ENCODE measurements around the gene RMDN2. TPM values are rescaled to one million over a fixed set of nuclear protein-coding genes. Genes with fewer than 3 reads are reported as not detected.

The RMDN2 gene
- 10 to 100 TPM in 1 of 4 donors, 1 to 10 TPM in 3; 3.7 to 10.5 (median 4.2) TPM for total RNA-seq

- intact Hi-C loops (cut with DNase I; ENCODE audit: low total_unique reads) = no loop called here
- WGBS, 2 donors = 1 to 2% methylated on average over 28 to 50 of the region's 79 CpGs
These were observed at the start of gene RMDN2 for GRCh38 chr2:37925063-37925897. Gene RMDN2, plus strand, starts transcription at chr2:37925287. Its CDS starts 3,991 bp downstream, at chr2:37929278.

DNA sequence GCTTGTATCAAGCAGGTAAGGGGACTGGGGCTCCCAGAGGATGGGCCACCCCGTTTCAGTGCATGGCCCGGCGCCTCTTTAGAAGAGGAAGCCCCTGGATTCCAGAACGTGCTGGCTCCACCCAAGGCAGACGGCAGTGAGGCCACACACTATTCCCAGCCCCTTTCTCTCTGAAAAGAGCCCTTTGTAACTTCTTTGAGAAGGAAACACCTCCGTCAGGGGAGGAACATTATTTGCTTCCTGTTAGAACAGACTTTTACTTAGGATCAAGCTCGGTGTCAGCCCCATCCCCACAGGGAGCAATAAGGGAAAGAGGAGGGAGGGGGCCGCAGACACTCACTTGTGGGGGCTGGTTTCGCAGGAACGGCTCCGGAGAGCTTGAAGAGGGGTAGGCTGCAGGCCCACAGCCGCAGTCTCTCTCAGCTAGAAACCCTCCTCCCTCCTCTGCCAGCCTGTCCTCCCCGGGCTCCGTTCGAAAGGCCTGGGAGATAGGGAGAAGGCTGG, 49.6 kb upstream of the RMDN2 start:
- no peak for DNase-seq (ENCODE audit: low spot score in 2 of 2)
- intact Hi-C loops (cut with DNase I; ENCODE audit: low total_unique reads) = no loop called here
- WGBS, 2 donors = 69 to 73% methylated on average over 15 of the region's 15 CpGs
- no peak overlapping the region for H3K4me3 ChIP-seq (ENCODE audit: low read depth, poor library complexity, severe bottlenecking)
- TF ChIP-seq, protein P1, sequence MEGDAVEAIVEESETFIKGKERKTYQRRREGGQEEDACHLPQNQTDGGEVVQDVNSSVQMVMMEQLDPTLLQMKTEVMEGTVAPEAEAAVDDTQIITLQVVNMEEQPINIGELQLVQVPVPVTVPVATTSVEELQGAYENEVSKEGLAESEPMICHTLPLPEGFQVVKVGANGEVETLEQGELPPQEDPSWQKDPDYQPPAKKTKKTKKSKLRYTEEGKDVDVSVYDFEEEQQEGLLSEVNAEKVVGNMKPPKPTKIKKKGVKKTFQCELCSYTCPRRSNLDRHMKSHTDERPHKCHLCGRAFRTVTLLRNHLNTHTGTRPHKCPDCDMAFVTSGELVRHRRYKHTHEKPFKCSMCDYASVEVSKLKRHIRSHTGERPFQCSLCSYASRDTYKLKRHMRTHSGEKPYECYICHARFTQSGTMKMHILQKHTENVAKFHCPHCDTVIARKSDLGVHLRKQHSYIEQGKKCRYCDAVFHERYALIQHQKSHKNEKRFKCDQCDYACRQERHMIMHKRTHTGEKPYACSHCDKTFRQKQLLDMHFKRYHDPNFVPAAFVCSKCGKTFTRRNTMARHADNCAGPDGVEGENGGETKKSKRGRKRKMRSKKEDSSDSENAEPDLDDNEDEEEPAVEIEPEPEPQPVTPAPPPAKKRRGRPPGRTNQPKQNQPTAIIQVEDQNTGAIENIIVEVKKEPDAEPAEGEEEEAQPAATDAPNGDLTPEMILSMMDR (IDR thresholded peaks at IDR 0.05) = no peak
- TF ChIP-seq POLR2A (IDR thresholded peaks at IDR 0.05) = no peak

More at GRCh38 chr2:37925063-37925897, at the start of gene RMDN2:
- H3K4me3 ChIP-seq (ENCODE audit: low read depth, poor library complexity, severe bottlenecking) = peak within 1 kb of the TSS; percentile 52
- TF ChIP-seq, protein P1 (IDR thresholded peaks at IDR 0.05) = peak in 1 of 3 donors; percentile 35
- TF ChIP-seq POLR2A (IDR thresholded peaks at IDR 0.05) = no peak
- DNase-seq (ENCODE audit: low spot score in 2 of 2) = peak; percentile 82 to 97

- H3K4me3 ChIP-seq (ENCODE audit: low read depth, poor library complexity, severe bottlenecking) = no peak overlapping the region
- TF ChIP-seq, protein P1 (IDR thresholded peaks at IDR 0.05) = no peak
- no peak for TF ChIP-seq POLR2A (IDR thresholded peaks at IDR 0.05)
- intact Hi-C loops (cut with DNase I; ENCODE audit: low total_unique reads) = no loop called here
- WGBS, 2 donors = 82% methylated on average over 9 of the region's 9 CpGs
- no peak for DNase-seq (ENCODE audit: low spot score in 2 of 2)
These were observed 48.9 kb upstream of the RMDN2 start for GRCh38 chr2:37876227-37876626.

DNA sequence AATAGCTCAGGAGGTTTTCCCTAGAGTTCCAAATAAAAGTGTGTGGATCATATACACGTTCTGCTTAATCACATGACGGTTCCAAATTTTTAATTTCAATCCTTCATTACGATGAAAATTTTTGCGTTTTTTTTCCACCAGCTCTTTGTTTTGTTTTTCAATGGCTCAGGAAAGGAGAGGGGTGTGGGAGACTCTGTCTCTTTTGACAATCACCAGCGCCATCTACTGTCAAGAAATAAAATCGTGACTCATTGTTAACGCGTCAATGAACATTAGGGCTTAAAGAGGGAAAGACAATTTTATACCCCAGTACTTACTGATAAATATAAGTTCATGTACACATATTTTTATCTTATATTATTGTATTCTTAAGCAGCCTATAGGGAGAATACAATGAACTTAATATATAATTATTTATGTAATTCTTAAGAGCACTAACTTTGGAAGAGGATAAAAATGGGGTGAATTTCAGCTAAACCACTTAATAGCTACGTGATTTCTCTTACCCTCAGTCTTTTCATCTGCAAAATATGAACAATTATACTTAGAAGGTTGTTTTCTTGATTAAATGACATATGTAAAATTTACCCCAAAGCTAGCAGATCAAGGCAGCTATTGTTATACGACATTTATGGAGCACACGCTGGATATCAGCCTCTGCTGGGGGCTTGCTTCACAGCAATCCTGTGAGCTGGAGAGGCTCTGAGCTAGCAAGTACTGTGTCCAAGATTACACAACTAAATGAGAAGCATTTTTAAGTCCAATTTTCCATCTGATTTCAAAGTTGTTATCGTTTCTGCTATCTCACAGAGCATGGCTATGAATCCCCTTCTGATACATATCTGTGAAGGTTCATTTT, 47.4 kb upstream of the RMDN2 start:
- WGBS, 2 donors = 25 to 29% methylated on average over 12 of the region's 12 CpGs
- intact Hi-C loops (cut with DNase I; ENCODE audit: low total_unique reads) = no loop called here
- TF ChIP-seq POLR2A (IDR thresholded peaks at IDR 0.05) = no peak
- TF ChIP-seq, protein P1 (IDR thresholded peaks at IDR 0.05) = peak in 1 of 3 donors; percentile 49
- no peak overlapping the region for H3K4me3 ChIP-seq (ENCODE audit: low read depth, poor library complexity, severe bottlenecking)
- DNase-seq (ENCODE audit: low spot score in 2 of 2) = no peak

DNA sequence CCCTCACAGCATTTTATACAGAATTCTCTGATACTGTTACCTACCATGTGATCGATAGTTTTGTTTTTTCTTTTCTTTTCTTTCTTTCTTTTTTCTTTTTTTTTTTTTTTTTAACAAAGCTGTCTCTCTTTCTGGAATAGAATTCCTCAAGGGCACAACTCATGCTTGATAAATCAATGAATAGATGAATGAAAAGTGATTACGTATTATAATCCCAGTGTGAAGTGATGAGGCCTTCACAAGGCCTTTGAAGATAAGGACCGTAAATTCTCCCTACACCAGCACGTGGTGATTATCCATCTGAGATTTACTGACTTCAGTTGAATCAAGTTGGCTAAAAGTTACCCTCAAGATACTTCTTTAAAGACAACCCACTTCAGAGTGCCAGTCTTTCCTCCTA, 46.6 kb upstream of the RMDN2 start:
- no peak for DNase-seq (ENCODE audit: low spot score in 2 of 2)
- intact Hi-C loops (cut with DNase I; ENCODE audit: low total_unique reads) = no loop called here
- TF ChIP-seq, protein P1 (IDR thresholded peaks at IDR 0.05) = no peak
- no peak for TF ChIP-seq POLR2A (IDR thresholded peaks at IDR 0.05)
- 90 to 91% methylated on average over 3 of the region's 4 CpGs for WGBS, 2 donors
- no peak overlapping the region for H3K4me3 ChIP-seq (ENCODE audit: low read depth, poor library complexity, severe bottlenecking)
